ENCODE results near the gene DBP.
A peak's percentile ranks its signal among the peaks of the same experiment; 100 is the strongest.
"Not testable (repeated sequence)": the region's sequence is repeated elsewhere in the genome, so short reads cannot be mapped to it uniquely, and the experiment has no call there.

DBP gene, protein sequence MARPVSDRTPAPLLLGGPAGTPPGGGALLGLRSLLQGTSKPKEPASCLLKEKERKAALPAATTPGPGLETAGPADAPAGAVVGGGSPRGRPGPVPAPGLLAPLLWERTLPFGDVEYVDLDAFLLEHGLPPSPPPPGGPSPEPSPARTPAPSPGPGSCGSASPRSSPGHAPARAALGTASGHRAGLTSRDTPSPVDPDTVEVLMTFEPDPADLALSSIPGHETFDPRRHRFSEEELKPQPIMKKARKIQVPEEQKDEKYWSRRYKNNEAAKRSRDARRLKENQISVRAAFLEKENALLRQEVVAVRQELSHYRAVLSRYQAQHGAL

DNA sequence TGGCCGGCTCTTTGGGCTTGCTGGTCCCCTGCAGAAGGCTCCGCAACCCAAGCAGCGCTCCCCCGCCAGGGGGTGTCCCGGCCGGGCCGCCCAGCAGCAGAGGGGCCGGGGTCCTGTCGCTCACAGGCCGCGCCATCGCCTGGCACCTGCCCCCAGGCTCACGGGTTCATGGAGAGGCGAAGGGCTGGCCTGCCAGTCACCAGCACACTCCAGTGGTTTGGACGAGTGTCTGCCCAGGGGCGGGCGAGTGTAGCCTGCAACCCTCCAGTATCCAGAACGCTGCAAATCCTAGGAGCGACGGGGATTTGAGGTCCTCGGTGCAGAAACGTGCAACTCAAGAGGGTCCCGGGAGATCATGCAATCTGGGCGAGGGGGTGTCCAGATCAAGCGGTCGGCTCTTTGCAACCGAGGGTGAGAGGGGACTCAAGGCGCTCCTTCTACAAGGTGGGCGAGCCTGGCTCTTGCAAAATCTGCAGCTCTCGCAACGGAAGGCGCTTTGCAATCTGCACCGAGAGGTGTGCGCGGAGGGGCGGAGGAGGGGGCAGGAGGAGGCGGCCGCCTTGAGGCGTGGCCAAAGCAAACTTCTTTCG lies at the start of gene DBP:
DBP (minus strand) TSS at position 521 of the 590 bp plus-strand sequence; CDS start at position 136, 385 bp downstream.
- peak in 1 of 2 donors; percentile 41 for DNase-seq

GRCh38 chr19:48686637-48687036 lies 49.5 kb upstream of the DBP start:
- not testable (repeated sequence) for DNase-seq

- no peak for DNase-seq
These were observed 48.9 kb upstream of the DBP start for GRCh38 chr19:48686088-48686487.

- no peak for DNase-seq
These were observed 48.4 kb upstream of the DBP start for GRCh38 chr19:48685583-48685982.

GRCh38 chr19:48683349-48683748 lies 46.2 kb upstream of the DBP start:
- no peak for DNase-seq

- no peak for DNase-seq
These were observed 43.9 kb upstream of the DBP start for GRCh38 chr19:48681127-48681470.

DNA sequence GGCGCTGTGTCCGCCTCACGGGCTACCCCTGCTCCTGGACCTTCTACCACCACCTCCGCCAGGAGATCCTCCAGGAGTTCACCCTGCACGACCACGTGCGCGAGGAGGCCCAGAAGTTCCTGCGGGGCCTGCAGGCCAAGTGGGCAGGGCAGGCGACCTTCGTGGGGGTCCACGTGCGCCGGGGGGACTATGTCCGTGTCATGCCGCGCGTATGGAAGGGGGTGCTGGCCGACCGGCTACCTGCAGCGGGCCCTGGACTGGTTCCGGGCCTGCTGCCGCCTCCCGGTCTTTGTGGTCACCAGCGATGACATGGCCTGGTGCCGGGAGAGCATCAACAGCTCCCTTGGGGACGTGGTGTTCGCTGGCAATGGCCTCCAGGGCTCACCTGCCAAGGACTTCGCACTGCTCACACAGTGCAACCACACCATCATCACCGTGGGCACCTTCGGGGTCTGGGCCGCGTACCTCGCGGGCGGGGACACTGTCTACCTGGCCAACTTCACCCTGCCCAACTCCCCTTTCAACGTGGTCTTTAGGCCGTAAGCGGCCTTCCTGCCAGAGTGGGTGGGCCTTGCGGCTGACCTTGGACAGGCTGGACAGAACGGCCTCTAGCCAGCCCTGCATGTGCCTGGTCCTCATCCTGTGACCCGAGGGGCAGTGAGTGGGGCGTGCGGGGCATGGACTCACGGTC lies 43.4 kb upstream of the DBP start:
- no peak for DNase-seq

DNA sequence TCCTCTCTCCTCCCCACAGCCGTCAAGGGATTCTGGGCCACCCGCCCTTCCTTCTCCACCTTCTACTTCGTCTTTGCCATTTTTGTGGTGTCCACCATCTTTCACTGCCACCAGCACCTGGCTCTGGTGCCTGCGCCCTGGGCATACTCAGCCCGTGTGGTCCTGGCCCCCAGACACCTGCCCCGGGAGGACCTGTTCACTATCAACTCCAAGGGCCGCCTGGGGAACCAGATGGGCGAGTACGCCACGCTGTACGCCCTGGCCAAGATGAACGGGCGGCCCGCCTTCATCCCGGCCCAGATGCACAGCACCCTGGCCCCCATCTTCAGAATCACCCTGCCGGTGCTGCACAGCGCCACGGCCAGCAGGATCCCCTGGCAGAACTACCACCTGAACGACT lies 42.8 kb upstream of the DBP start:
- DNase-seq: not testable (repeated sequence)

GRCh38 chr19:48678201-48678600 lies 41.0 kb upstream of the DBP start:
- no peak for DNase-seq

DNA sequence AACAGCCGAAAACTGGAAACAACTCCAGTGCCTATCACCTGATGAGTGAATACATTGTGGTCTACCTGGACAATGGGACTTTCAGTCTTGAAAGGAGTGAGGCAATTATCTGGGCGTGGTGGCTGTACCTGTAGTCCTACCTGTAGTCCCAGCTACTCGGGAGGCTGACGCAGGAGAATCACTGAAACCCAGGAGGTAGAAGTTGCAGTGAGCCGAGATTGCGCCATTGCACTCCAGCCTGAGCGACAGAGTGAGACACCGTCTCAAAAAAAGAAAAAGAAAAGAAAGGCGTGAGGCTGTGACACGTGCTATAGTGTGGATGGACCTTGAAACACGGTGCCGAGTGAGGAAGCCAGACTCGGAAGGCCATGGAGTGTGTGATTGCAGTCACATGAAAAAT lies 39.7 kb upstream of the DBP start:
- no peak for DNase-seq

DNA sequence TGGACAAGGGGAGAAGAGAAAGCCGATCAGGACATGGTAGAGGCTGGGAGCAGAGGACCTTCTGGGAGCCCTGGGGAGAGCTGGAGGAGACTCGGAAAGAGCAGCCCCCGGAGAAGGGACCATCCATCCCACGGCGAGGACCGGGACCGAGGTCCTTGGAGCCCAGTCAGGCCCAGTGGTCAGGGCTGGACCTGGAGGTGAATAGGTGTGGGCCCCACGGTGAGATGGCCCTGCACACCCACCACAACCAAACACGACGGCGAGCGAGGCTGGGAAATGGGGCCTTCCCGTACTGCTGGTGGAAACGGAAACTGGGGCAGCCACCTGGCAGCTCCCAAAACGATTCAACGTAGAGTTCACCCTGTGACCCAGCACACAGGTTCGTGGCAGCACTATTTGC lies 39.3 kb upstream of the DBP start:
- no peak for DNase-seq

DNA sequence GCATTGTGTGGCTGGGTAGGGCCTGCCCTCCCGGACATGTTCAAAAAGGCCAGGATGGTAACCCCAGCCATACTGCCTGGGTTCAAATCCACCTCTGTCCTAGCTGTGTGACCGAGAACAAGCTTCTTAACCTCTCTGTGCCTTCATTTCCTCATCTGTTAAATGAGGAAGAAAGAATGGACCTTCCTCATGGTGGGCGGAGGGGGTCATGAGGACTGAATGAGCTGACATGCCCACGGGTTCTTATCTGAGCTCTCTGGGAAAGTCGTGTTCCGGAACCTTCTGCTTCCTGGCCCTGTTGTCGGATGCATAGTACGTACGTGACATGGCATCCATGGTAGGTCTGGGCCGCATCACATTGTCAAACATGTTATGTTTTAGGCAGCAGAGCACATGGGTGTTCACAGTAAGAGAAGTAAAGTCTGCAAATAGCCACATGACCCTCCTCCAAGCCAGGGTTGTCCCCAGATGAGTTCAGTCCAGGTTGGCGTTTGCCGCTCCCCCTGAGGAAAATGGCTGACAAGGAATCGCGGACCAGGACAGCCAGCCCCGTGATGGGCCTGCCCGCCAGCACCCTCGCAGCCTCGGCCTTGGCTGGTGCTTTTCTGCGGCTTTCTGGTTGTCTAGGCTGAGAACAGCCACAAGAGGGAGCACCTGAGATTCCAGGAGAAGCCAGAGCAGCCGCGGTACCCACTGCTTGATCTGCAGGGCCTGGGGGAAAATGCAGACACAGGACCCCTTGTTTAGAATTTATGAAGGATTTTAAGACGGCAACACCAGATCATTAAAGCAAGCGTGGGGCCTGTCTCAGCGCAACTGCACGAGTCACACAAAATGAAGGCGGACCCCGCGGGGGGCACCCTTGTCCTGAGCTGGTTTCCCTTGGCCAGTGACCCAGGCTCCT lies 38.0 kb upstream of the DBP start:
- DNase-seq: peak; percentile 67 to 79

DNA sequence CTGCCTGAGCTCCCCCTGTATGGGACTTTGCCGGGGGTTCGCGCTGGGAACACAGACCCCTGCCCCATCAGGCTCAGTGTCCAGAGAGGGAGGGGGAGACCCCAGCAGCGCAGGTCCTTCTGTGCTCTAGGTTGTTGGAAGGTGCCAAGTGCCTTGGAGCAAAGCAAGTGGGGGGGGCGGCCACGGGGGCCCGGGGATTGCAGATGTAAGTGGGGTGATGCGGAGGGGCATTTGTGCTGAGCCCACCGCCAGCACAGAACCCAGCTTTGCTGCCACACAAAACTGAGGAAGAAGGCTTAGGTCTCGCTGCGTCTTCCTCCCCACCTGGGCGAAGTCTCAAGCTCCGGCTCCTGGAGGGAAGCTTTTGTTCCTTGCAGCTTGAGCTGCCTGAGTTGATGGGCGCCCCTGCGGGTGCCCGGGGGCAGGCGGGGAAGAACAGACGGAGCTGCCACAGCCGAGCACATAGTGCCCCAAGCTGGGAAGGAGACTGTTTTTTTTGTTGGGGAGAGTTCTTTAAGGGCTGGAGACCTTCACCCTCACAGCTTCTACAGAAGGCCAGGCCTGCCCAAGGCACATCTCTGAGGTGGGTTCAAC lies 37.1 kb upstream of the DBP start:
- DNase-seq: no peak

DNA sequence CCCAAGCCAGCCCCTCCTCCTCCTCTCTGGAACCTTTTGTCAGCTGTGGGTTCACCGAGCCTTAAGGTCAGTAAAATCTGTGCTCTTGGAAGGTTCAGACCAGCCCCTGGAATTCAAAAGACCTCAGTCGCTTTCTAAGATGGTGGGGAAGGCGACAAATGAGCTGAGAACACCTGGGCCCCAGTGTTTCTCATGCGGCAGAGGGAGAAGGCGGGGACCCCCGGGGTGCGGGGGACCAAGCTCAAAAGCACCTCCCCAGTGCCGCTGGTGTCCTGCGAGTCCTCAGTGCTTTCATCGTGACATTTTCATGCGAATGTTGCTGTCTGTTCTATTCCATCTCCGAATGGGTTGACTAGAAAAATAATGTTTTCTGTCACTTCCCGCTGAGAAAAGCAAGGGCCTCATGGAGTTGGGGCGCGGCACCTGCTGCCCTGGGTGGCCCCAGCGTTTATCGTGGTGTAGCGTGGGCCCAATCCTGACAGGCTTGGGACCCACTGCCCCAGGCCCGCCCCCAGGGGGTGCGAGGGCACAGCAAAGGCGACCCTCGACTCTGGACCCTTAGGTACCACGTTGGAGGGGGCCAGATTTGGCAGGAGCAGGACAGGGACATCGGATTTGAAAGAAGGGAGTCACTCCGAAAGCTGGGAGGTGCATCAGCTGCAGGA lies 36.4 kb upstream of the DBP start:
- no peak for DNase-seq

DNA sequence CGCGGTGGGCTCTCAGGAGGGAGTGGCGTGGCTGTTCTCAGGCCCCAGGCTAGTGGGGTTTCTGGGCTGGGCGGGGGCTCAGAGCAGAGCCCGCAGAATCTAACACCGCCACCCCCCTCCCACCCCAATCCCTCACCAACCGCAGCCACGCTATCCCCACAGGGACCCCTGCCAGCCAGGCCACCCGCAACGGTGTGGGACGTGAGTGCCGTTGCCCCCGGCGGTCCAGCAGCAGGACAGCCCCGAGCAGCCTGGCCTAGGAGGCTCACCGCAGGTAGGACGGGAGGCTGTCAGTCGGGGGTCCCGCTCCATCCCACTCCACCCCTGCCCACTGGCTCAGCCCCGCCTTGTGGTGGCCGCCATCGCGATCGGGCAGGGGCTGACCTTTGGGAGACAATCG lies 35.8 kb upstream of the DBP start, which contains the start of gene NTN5:
NTN5 (minus strand) TSS at position 24 of the 400 bp plus-strand sequence. CDS start 2,031 bp downstream, outside the sequence.
- DNase-seq: no peak

- DNase-seq: no peak
These were observed 34.3 kb upstream of the DBP start for GRCh38 chr19:48671446-48671995.

DNA sequence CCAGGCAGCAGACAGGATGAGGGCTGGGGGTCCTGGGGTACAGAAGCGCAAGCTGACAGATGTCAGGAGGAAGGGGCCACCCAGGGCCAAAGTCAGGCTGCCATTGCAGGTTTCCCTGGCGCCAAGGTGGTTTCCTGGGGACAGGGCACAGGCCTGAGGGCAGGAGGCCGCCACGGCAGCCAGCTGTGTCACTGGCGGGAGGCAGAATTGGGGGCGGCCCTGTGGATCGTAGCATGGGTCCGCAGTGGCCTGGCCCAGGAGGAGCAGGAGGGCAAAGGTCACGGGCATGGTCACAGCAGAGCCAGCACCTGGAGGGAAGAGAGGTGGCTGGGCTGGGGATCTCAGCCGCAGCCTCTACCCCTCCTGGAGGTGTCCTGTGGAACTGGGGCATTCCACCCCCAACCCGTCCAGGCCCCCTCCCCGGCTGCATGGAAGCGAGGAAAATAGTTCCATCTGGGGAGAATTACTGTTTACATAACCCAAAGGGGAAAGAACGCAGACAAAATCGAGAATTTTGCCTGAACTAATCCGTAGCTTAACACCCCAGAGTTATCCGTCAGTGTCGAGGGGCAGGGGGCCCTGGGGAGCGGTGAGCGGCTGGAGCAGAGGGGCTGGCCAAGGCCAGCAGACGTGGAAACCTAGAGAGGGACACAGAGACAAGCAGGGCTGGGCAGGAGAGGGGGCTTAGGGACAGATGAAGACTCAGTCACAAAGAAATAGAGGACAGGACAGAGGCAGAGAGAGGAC lies 33.7 kb upstream of the DBP start:
- no peak for DNase-seq

- no peak for DNase-seq
These were observed 32.9 kb upstream of the DBP start for GRCh38 chr19:48669903-48670668.

DNA sequence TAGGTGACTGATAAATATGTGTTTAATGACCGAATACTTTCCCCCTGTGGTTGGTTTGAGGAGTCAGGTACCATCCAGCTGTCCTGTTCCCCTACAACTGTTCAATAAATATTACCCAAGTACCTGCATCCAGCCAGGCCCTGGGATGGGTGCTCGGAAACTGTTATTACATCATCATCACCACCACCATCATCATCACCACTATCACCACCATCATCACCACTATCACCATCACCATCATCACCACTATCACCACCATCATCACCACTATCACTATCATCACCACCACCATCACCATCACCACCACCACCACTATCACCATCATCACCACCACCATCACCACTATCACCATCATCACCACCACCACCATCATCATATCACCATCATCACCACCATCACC lies 31.6 kb upstream of the DBP start:
- no peak for DNase-seq

DNA sequence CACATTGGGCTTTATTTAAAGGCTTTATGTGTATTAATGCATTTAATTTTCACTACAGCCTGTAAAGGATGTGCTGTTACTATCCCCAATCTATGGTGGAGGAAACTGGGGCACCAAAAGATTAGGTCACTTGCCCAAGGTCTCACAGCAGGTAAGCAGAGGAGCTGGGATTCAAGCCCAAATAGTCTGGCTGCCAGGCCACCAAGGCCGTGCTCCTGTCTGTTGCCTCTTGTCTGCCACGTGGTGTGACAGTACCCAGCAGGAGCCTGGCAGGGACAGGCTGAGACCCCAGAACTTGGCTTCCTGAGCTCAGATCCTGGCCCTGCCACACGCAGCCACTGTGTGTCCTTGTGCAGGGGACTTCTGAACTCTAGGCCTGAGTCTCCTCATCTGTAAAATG lies 31.2 kb upstream of the DBP start:
- no peak for DNase-seq
